GM23338 (cell line): Measurements from ENCODE around the gene SAFB. TPM values are rescaled to one million over a fixed set of nuclear protein-coding genes. Genes with fewer than 3 reads are reported as not detected.

ENCODE experiments used
- ATAC-seq: fragments of 200-7000 bp; cut with Tn5 transposase; 3 replicates; pipeline ENCODE4 v1.9.1; 2020
- DNase-seq: peaks from one replicate; pipeline ENCODE4 v3.0.0-alpha.2; 2015; ENCODE audit warnings: low spot score
- H2AFZ ChIP-seq: fragments of 200-600 bp; sonication (generic); 2 replicates; pipeline ENCODE4 v1.8.0; 2016; ENCODE audit warnings: antibody characterized with exemption, mild to moderate bottlenecking, moderate library complexity
- H3F3A ChIP-seq: fragments of 200-600 bp; sonication (generic); replicated peaks from 2 replicates; pipeline ENCODE4 v1.8.0; 2017; ENCODE audit warnings: antibody characterized with exemption, mixed run types, low read depth
- H3K27ac ChIP-seq: fragments of 200-600 bp; sonication (generic); 2 replicates; pipeline ENCODE4 v1.6.1; 2016; ENCODE audit warnings: low read depth
- H3K27me3 ChIP-seq: fragments of 200-600 bp; sonication (generic); 2 replicates; pipeline ENCODE4 v1.8.0; 2016; ENCODE audit warnings: mild to moderate bottlenecking, mixed run types, moderate library complexity; ENCODE audit not compliant: insufficient read depth
- H3K36me3 ChIP-seq: fragments of 200-600 bp; sonication (generic); 2 replicates; pipeline ENCODE4 v1.8.0; 2016; ENCODE audit warnings: mild to moderate bottlenecking; ENCODE audit not compliant: insufficient read depth
- H3K4me1 ChIP-seq: fragments of 200-600 bp; sonication (generic); 2 replicates; pipeline ENCODE4 v1.8.0; 2016; ENCODE audit warnings: mild to moderate bottlenecking, moderate library complexity; ENCODE audit not compliant: insufficient read depth
- H3K4me2 ChIP-seq: fragments of 200-600 bp; sonication (generic); 2 replicates; pipeline ENCODE4 v1.7.1; 2017; ENCODE audit warnings: mixed run types
- H3K4me3 ChIP-seq: fragments of 200-600 bp; sonication (generic); 2 replicates; pipeline ENCODE4 v1.6.1; 2016; ENCODE audit warnings: mixed run types
- H3K79me2 ChIP-seq: fragments of 200-600 bp; sonication (generic); replicated peaks from 2 replicates; pipeline ENCODE4 v1.8.0; 2017; ENCODE audit warnings: mild to moderate bottlenecking; ENCODE audit not compliant: insufficient read depth
- H3K9me2 ChIP-seq: fragments of 200-600 bp; sonication (generic); 2 replicates; pipeline ENCODE4 v1.8.0; 2017; ENCODE audit not compliant: insufficient read depth
- H4K20me1 ChIP-seq: fragments of 200-600 bp; sonication (generic); replicated peaks from 2 replicates; pipeline ENCODE4 v1.8.0; 2017; ENCODE audit warnings: mild to moderate bottlenecking; ENCODE audit not compliant: insufficient read depth
- H3K27ac Mint-ChIP-seq: 2 replicates; pipeline ENCODE4 v1.8.0; 2020; ENCODE audit warnings: inconsistent platforms, mild to moderate bottlenecking, moderate library complexity, mixed read lengths
- H3K27me3 Mint-ChIP-seq: 3 replicates; pipeline ENCODE4 v1.8.0; 2022; ENCODE audit warnings: low read depth, mild to moderate bottlenecking, moderate library complexity, mixed read lengths, inconsistent platforms; ENCODE audit not compliant: insufficient read depth, poor library complexity
- H3K36me3 Mint-ChIP-seq: 3 replicates; pipeline ENCODE4 v1.8.0; 2021; ENCODE audit warnings: low read depth, mild to moderate bottlenecking, inconsistent platforms, moderate library complexity, mixed read lengths
- H3K4me1 Mint-ChIP-seq: 3 replicates; pipeline ENCODE4 v1.8.0; 2020; ENCODE audit warnings: mild to moderate bottlenecking, inconsistent platforms, mixed read lengths
- H3K4me3 Mint-ChIP-seq: 3 replicates; pipeline ENCODE4 v1.8.0; 2021; ENCODE audit warnings: moderate library complexity, mild to moderate bottlenecking, inconsistent platforms, mixed read lengths
- H3K9me3 Mint-ChIP-seq: 3 replicates; pipeline ENCODE4 v1.8.0; 2020; ENCODE audit warnings: moderate library complexity, mild to moderate bottlenecking, inconsistent platforms, mixed read lengths
- CREB1 ChIP-seq: fragments of 250-450 bp; sonication (Bioruptor Pico); IDR thresholded peaks from 2 replicates; pipeline ENCODE4 v1.5.0; 2020; ENCODE audit warnings: low read depth, mild to moderate bottlenecking, moderate library complexity
- EZH2phosphoT487 ChIP-seq: fragments of 200-600 bp; sonication (generic); IDR thresholded peaks from one replicate; pipeline ENCODE4 v1.8.1; 2018; ENCODE audit warnings: antibody characterized with exemption; ENCODE audit not compliant: unreplicated experiment
- NANOG ChIP-seq: IDR thresholded peaks from 2 replicates; pipeline ENCODE4 v1.6.1; 2016; ENCODE audit warnings: antibody characterized with exemption, borderline replicate concordance
- POLR2AphosphoS5 ChIP-seq: IDR thresholded peaks from 2 replicates; pipeline ENCODE4 v1.6.1; 2016; ENCODE audit warnings: antibody characterized with exemption, low read depth
- STAT1 ChIP-seq: IDR thresholded peaks from one replicate; pipeline ENCODE4 v1.6.1; 2016; ENCODE audit warnings: antibody characterized with exemption; ENCODE audit not compliant: unreplicated experiment
- ZNF114 ChIP-seq: fragments of 250-450 bp; sonication (Bioruptor Pico); IDR thresholded peaks from 2 replicates; pipeline ENCODE4 v1.5.0; 2020; ENCODE audit warnings: mild to moderate bottlenecking, moderate library complexity
- ZNF331 ChIP-seq: fragments of 250-450 bp; sonication (Bioruptor Pico); IDR thresholded peaks from 2 replicates; pipeline ENCODE4 v1.5.0; 2020; ENCODE audit warnings: low read depth, mild to moderate bottlenecking, moderate library complexity
- polyA plus RNA-seq: library from polyadenylated mRNA; unstranded; fragments of >200 nt; fragmentation: Nextera tagmentation; extraction: Ambion mirVana; gene quantifications from 2 replicates; pipeline ENCODE4 v1.2.1, GENCODE V29; 2016
- total RNA-seq: library from RNA; depleted of rRNA; stranded (reverse); fragments of >200 nt; shearing (Covaris generic); gene quantifications from 2 replicates; pipeline ENCODE4 v1.2.3, GENCODE V29; 2014
- TF ChIP-seq, protein P1 (sequence below): IDR thresholded peaks from 2 replicates; pipeline ENCODE4 v1.6.1; 2016; ENCODE audit warnings: antibody characterized with exemption
- TF ChIP-seq, protein P2 (sequence below), 2 experiments: fragments of 200-600 bp in 1 of 2; sonication (generic) in 1 of 2; conservative IDR thresholded peaks; 2 replicates each; pipeline versions ENCODE4 v1.5.1 to v1.6.1; 2016 to 2017; ENCODE audit warnings: antibody characterized with exemption in 2 of 2, low read depth in 2 of 2, mild to moderate bottlenecking in 2 of 2, moderate library complexity in 1 of 2
- TF ChIP-seq, protein P3 (sequence below): fragments of 250-450 bp; sonication (Bioruptor Pico); IDR thresholded peaks from 2 replicates; pipeline ENCODE4 v1.5.0; 2020; ENCODE audit warnings: mild to moderate bottlenecking, moderate library complexity

Gene SAFB
- total and polyA plus RNA-seq, 2 experiments from 2014 or later = 85.2 to 109 TPM

DNA sequence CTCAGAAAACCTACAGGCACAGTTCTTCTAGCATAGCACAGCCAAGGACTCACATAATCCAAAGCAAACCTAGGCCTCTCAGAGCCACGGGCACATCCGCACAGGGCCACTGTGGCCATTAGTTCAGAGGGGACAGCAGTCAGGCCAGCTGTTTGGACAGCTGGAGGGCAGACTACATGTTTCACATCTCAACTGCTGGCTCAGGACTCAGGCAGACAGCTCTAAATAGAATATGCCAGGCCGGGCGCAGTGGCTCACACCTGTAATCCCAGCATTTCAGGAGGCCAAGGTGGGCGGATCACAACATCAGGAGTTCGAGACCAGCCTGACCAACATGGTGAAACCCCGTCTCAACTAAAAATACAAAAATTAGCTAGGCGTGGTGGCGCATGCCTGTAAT lies 27.1 kb upstream of the SAFB start:
- H2AFZ ChIP-seq = no peak overlapping the region
- no peaks in the 10 kb centered on the region for H3K9me2 ChIP-seq
- H3K36me3 Mint-ChIP-seq = peaks cover 88% of the 10 kb centered on the region
- DNase-seq (no peak), ATAC-seq (no peak)
- no peaks in the 10 kb centered on the region for H3K4me1 Mint-ChIP-seq
- no peaks in the 10 kb centered on the region for H3K27me3 ChIP-seq
- H3K27ac Mint-ChIP-seq = no peak overlapping the region; the same call in 1 of the 2 replicates
- no peak overlapping the region for H3K4me3 Mint-ChIP-seq
- H3K4me2 ChIP-seq = no peak overlapping the region
- H4K20me1 ChIP-seq = peaks cover 15% of the 10 kb centered on the region
- H3K9me3 Mint-ChIP-seq = no peaks in the 10 kb centered on the region
- H3K27ac ChIP-seq = no peak overlapping the region
- 0 out of 2 replicates have a peak, but pooled peaks cover 2% of the 10 kb centered on the region for H3F3A ChIP-seq
- H3K4me3 ChIP-seq = no peak overlapping the region
- H3K36me3 ChIP-seq = peaks cover 38% of the 10 kb centered on the region
- peaks cover 12% of the 10 kb centered on the region for H3K27me3 Mint-ChIP-seq
- 0 out of 2 replicates have a peak, but pooled peaks cover 3% of the 10 kb centered on the region for H3K79me2 ChIP-seq
- no peak for TF ChIP-seq CREB1 (CRISPR knock-in tag)
- TF ChIP-seq ZNF114 (CRISPR knock-in tag) = no peak
- no peak for TF ChIP-seq NANOG
- no peak for TF ChIP-seq ZNF331 (CRISPR knock-in tag)
- no peak for TF ChIP-seq STAT1
- TF ChIP-seq, protein P1, sequence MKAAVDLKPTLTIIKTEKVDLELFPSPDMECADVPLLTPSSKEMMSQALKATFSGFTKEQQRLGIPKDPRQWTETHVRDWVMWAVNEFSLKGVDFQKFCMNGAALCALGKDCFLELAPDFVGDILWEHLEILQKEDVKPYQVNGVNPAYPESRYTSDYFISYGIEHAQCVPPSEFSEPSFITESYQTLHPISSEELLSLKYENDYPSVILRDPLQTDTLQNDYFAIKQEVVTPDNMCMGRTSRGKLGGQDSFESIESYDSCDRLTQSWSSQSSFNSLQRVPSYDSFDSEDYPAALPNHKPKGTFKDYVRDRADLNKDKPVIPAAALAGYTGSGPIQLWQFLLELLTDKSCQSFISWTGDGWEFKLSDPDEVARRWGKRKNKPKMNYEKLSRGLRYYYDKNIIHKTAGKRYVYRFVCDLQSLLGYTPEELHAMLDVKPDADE = no peak
- TF ChIP-seq EZH2phosphoT487 = no peak
- TF ChIP-seq, protein P2, sequence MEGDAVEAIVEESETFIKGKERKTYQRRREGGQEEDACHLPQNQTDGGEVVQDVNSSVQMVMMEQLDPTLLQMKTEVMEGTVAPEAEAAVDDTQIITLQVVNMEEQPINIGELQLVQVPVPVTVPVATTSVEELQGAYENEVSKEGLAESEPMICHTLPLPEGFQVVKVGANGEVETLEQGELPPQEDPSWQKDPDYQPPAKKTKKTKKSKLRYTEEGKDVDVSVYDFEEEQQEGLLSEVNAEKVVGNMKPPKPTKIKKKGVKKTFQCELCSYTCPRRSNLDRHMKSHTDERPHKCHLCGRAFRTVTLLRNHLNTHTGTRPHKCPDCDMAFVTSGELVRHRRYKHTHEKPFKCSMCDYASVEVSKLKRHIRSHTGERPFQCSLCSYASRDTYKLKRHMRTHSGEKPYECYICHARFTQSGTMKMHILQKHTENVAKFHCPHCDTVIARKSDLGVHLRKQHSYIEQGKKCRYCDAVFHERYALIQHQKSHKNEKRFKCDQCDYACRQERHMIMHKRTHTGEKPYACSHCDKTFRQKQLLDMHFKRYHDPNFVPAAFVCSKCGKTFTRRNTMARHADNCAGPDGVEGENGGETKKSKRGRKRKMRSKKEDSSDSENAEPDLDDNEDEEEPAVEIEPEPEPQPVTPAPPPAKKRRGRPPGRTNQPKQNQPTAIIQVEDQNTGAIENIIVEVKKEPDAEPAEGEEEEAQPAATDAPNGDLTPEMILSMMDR (conservative IDR thresholded peaks at IDR 0.05; ENCODE audit: low read depth in 2 of 2) = no peak
- TF ChIP-seq, protein P3, sequence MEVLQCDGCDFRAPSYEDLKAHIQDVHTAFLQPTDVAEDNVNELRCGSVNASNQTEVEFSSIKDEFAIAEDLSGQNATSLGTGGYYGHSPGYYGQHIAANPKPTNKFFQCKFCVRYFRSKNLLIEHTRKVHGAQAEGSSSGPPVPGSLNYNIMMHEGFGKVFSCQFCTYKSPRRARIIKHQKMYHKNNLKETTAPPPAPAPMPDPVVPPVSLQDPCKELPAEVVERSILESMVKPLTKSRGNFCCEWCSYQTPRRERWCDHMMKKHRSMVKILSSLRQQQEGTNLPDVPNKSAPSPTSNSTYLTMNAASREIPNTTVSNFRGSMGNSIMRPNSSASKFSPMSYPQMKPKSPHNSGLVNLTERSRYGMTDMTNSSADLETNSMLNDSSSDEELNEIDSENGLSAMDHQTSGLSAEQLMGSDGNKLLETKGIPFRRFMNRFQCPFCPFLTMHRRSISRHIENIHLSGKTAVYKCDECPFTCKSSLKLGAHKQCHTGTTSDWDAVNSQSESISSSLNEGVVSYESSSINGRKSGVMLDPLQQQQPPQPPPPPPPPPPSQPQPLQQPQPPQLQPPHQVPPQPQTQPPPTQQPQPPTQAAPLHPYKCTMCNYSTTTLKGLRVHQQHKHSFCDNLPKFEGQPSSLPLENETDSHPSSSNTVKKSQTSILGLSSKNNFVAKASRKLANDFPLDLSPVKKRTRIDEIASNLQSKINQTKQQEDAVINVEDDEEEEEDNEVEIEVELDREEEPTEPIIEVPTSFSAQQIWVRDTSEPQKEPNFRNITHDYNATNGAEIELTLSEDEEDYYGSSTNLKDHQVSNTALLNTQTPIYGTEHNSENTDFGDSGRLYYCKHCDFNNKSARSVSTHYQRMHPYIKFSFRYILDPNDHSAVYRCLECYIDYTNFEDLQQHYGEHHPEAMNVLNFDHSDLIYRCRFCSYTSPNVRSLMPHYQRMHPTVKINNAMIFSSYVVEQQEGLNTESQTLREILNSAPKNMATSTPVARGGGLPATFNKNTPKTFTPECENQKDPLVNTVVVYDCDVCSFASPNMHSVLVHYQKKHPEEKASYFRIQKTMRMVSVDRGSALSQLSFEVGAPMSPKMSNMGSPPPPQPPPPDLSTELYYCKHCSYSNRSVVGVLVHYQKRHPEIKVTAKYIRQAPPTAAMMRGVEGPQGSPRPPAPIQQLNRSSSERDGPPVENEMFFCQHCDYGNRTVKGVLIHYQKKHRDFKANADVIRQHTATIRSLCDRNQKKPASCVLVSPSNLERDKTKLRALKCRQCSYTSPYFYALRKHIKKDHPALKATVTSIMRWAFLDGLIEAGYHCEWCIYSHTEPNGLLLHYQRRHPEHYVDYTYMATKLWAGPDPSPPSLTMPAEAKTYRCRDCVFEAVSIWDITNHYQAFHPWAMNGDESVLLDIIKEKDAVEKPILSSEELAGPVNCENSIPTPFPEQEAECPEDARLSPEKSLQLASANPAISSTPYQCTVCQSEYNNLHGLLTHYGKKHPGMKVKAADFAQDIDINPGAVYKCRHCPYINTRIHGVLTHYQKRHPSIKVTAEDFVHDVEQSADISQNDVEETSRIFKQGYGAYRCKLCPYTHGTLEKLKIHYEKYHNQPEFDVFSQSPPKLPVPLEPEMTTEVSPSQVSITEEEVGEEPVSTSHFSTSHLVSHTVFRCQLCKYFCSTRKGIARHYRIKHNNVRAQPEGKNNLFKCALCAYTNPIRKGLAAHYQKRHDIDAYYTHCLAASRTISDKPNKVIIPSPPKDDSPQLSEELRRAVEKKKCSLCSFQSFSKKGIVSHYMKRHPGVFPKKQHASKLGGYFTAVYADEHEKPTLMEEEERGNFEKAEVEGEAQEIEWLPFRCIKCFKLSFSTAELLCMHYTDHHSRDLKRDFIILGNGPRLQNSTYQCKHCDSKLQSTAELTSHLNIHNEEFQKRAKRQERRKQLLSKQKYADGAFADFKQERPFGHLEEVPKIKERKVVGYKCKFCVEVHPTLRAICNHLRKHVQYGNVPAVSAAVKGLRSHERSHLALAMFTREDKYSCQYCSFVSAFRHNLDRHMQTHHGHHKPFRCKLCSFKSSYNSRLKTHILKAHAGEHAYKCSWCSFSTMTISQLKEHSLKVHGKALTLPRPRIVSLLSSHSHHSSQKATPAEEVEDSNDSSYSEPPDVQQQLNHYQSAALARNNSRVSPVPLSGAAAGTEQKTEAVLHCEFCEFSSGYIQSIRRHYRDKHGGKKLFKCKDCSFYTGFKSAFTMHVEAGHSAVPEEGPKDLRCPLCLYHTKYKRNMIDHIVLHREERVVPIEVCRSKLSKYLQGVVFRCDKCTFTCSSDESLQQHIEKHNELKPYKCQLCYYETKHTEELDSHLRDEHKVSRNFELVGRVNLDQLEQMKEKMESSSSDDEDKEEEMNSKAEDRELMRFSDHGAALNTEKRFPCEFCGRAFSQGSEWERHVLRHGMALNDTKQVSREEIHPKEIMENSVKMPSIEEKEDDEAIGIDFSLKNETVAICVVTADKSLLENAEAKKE (CRISPR knock-in tag) = no peak
- TF ChIP-seq POLR2AphosphoS5 = no peak
- no peaks in the 10 kb centered on the region for H3K4me1 ChIP-seq
